Frontal cortex (tissue), 4 donors: ENCODE data around the gene FAM118B. TPM values are rescaled to one million over a fixed set of nuclear protein-coding genes. Genes with fewer than 3 reads are reported as not detected.
A peak's percentile ranks its signal among the peaks of the same experiment; 100 is the strongest.

Source experiments
- DNase-seq, 2 donors: peaks; one replicate each; pipeline ENCODE4 v3.0.0; 2012; ENCODE audit warnings: low spot score in 2 of 2
- FAIRE-seq: peaks from 2 replicates; lab custom pipeline; 2012; peaks lifted over from hg19 to GRCh38; lab: Jason Lieb, UNC
- total RNA-seq: library from RNA; depleted of rRNA; stranded (reverse); fragments of >200 nt; gene quantifications from one replicate; pipeline ENCODE4 v1.2.3, GENCODE V29; 2014
- donor health status: control.
- donor health status: control.
- donor health status: control.

FAM118B gene
- total RNA-seq, 1 donor from 2014 or later = 20.0 TPM

DNA sequence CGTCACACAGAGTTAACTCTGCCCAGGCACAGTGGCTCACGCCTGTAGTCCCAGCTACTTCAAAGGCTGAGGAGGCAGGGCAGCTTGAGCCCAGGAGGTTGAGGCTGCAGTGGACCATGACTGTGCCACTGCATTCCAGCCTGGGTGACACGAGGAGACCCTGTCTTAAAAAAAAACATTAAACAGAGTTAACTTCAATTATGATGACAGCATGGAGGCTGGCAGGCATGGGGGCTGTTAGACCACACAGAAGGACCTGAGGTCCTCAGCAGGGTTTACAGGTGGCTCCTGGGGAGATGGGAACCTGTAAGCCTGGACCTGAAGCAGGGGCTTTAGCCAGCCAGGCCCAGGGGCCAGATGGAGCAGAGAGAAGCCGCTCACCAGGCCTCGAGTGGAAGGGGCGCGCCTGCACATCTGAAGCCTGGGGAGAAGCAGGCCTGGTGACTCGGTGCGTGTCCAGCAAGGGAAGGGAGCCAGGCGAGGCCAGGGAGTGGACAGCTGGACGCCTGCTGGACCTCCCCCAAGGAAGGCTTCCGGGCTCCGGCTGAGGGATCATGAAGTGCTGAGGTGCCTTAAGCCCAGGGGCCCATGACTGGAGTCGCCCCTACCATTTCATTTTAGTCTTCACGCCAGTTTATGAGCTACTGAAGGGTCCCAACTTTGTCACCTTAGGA lies 25.4 kb upstream of the FAM118B start:
- FAIRE-seq (no peak), DNase-seq (no peak)

DNA sequence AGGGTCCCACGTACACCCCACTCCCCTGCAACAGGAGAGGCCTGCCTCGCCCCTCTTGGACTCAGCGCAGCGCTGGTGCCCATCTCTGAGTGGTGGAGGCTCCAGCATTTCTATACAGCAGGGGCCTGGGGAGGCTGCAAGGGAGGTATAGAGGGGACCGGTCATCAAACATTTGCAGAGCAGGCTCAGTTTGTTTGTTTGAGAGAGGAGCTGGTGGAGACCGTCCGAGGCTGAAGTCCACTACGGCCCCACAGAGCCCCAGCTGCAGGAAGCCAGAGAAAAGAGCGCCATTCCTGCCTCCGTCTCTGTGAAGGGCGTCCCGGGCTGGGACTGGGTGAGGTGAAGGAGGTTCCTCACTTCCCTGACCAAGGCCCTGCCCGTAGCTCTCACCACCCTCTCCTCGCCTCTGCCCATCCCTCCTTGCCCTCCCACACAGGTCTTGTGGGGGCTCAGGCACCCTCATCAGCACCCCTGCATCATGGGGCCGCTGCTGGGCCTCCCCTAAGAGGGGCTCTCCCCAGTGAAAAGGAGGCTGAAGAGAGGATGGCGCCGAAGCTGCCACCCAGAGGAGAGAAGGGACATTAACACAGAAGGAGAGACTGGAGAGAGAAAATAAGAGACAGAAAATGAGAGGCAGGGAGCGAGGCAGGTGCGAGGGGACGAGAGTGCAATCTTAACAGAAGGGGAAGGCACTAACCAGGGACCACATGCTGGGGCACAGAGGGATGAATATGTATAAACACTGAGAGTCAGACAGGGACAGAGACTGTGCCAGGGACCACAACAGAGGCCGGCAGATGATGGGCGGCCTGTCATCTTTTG lies 24.7 kb upstream of the FAM118B start:
- no peak for FAIRE-seq
- DNase-seq = no peak

DNA sequence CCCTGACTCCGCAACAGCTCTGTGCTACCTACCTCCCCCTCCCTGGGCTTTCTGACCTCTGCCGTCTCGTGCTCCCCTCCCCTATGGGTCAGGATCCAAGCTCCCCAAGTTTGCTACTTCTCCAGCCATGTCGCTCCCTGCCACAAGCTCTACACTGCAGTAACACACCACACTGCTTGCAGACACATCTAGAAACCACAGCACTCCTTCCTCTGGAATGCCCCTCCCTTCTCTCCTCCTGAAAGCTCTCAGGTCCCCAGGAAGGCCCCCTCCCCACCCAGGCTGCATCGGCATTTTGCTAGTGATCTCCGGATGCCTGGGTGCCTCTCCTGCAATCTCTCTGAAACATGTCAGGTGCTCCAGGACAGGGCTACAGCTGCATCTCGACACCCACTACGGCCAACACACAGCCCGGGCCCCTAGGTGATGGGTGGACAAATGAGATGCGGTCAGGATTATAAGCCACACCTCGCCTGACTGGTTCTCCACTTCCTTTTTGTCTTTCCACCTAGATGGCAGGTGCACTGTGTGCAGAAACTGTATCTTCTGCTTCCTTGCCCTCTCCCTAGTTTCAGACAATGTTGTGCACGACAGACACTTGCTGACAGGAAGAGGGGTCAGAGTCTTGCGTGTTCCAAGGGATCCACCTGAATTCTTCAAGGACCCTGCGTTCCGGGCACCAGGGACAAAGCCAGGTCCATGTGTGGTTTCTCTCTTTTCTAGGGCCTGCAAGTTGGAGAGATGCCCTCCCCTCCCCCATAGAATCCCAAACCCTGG lies 23.1 kb upstream of the FAM118B start:
- no peak for FAIRE-seq
- DNase-seq = no peak

DNA sequence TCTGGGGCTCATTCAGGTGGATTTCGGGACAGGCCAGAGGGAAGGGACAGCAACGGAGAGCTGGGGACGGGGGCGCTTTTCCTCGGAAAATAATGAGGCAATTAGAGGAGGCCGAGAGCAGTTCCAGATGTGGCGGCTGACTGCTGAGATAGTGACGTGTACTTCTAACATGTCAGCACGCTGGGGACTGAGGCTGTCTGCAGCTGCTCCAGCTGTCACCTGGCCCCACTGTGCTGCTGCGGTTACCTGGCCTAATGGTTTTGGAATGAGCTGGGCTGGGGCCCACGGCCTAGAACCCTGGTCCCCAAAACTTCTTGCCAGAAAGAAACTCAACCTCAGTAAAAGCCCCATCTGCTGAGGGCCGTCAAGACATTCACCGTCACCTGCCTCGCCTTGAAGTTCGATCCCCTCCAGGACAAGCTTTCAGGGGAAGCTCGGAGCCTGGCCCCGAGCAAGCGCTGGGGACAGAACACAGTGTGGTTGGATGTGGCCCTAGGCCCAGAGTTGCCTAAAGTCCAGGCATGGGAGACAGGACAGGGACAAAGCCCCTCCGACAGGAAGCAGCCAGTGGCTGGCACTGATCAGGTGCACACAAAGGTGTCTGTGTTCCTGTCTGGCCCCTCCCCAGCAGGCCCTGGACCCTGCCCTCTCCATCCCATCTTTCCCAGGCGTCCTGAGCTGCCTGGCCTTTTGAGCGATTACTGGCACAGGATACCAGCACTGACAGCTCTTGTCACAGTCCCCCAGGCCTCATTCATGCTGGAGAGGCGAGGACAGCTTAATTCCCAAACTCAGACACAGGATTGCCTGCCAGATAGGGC lies 22.3 kb upstream of the FAM118B start:
- FAIRE-seq = no peak
- DNase-seq = no peak

DNA sequence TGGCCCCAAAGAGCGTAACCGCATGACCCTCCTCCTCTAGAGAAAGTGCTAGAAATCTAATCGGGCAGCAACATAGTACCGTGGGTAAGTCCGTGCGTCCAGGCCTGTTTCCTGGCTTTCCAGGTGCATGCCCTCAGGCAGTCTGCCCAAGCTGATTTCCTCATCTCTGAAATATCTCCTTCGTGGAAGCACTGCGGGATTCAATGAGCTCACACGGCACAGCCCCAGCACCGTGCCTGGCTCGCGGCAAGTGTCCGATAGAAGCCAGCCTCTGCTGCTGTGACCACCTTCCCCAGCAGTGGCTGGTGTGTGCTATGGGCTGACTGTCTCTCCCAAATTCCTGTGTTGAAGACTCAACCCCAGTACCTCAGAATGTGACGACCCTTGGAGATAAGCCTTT lies 20.8 kb upstream of the FAM118B start:
- FAIRE-seq (no peak), DNase-seq (no peak)

DNA sequence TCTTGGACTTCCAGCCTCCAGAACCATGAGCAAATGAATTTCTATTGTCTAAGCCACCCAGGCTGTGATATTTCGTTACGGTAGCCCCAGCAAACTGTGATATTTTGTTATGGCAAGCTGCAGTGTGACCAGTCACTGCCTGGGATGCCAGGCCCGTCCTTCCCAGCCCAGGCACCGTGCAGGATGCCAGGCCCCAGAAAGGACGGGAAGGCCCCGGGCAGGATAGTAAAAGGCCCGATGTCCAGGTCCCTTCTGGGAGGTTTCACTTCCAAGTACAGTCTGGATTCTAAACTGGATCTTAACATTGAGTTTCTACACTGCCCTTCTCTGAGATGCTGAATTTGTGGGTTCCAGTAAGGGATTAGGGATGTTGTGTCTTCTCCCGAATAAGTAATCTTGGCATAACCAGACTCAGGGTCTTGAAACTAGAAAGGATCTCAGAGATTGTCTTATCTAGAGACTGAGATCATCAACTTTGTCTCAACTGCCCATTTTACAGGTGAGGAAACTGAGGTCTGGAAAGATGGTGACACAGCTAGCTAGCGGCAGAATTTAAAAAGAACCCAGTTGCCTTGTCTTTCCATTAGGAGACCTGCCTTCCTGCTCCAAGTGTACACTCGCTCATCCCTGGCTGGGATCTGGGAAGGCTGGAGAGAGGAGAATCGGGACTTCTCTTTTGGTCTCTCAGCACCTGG lies 20.1 kb upstream of the FAM118B start:
- DNase-seq (no peak), FAIRE-seq (no peak)

DNA sequence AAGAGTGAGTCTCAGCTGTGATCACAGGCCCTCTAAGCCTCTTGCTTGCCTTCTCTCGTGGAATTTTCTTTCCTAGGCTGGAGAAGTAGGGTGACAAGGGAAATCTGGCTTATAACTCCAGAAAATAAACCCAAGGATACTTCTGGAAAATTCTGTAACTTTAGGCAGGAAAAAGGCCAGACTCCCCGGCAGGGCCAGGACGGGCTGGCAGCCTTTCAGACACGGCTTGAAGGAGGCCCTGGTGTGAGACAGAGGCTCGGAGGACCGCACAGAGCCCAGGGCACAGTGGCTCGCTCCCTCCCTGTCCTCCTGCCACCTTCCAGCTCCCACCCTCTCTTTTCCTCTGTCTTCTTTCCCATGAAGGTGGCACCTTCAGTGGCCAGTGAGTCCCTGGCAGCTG lies 19.2 kb upstream of the FAM118B start:
- DNase-seq = no peak
- no peak for FAIRE-seq

DNA sequence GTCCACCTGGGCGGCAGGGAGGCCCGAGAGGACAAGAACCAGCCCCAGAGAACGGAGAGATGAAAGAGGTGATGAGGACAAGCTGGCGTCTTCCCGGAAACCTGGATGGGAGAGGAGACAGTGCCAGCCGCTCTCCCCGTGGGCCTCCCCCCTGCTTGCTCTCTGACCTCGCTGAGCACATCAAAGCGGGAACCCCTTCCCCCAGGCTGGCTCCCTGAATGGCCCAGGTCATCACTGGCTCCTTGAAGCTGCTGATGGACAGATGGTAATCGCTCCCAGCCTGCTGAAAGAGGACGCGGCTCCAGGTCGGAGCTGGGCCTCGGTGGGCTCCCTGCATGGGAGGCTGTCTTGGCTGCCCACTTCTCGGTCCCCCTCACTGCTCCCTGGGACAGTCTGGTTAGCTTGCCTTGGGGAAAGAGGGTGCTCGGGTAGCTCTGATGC lies 18.5 kb upstream of the FAM118B start:
- no peak for DNase-seq
- no peak for FAIRE-seq

DNA sequence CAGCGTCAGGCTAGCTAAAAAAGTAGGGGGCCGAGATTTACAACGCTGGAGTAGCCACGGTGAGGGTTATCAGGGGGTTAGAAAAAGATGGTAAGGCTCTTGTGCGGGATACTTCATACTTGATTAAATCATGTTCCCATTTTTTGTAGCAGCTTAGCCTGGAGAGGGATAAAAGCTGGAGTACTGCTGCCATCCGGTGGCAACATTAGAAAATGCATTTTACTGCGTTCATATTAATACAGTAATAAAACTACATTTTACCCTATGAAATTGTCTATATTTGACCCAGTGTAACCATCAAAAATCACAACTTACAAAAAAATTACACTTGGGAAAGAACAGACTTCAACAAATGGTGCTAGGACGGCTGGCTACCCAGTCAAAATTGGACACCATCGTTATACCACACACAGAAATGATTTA lies 17.4 kb upstream of the FAM118B start:
- FAIRE-seq (no peak), DNase-seq (peak; percentile 50 to 70)

DNA sequence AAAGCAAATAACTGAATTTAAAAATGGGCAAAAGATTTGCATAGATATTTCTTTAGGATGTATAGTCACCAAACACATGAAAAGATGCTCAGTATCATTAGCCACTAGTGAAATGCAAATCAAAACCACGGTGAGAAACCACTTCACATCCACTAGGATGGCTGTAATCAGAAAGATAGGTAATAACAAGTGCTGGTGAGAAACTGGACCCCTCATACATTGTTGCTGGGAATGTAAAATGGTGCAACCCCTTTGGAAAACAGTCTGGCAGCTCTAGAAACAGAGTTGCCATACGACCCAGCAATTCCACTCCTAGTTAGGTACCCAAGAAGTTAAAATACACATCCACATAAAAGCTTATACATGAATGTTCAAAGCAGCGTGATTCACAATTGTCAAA lies 16.5 kb upstream of the FAM118B start:
- DNase-seq = no peak
- no peak for FAIRE-seq

DNA sequence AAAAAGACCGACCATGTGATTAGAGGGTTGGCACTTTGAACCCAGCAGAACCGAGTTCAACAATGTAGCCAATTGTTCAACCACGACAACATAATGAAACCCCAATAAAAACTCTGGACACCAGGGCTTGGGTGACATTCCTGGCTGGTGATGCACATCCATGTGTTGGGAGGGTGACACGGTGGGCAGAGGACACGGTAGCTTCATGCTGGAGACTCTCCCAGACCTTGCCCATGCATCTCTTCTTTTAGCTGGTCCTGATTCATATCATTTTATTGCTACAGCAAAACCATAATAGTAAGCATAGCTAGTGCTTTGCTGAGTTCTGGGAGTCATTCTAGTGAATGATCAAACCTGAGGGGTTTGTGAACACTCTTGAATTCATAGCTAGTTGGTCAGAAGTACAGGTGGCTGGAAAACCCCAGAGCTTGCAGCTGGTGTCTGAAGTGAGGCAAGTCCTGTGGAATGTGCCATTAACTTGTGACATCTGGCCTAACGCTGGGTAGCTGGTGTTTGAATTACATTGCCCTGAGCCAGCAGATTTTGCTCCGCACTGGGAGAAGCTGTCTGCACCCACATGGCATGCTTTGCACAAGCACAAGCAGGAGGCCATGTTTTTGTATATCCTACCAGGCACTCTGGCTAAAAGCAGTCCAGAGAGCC lies 14.2 kb upstream of the FAM118B start:
- FAIRE-seq (no peak), DNase-seq (no peak)

DNA sequence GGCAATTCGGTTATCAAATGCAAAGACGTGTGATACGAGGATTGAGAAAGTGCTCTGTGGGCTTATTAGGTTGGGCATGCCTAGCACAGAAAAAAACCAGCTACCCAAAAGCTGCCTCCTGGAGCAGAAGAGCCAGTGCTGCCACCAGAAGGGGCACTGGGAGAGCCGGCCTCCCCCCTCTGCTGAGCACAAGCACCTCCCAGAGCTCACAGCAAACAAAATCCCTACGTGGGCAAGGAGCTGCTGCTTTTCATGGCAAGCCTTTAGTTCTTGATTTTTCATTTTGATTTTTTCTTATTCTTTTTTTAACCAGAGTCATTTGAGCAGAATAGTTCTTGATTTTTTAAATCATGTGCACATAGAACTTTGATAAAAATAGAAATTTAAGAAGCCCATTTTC lies 12.9 kb upstream of the FAM118B start:
- DNase-seq (no peak), FAIRE-seq (no peak)

DNA sequence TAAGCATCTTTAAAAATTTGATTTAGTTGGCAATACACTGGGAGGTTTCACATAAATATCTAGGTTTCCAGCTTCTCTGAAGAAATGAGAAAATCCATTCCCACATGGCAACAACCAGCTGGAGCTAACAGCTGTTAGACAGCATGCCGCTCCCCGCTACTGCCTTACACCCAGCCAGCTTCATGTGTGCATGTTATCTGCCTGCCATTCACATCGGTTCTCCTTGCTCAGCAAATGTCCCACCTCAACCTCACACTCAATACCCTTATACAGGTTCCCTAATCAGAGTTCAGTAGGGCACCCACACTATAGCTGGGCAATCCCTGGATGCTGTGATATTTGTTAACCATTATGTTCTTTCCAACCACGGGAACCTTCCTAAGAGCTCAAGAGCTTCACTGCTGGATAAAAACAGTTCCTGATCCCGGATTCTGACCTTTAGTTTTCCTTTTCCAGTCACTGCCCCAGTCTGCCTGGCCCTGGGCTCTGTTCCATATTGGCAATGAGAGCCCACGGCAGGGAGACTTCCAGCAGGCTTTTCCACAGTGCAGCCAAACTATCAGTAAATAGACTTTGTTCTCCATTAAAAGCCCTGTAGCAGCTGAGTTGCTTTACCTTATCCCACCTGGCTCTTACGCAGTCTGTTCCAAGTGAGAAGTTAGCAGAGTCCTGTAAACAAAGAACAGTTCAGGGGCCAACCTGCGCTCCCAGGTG lies 8.8 kb upstream of the FAM118B start:
- no peak for FAIRE-seq
- no peak for DNase-seq

DNA sequence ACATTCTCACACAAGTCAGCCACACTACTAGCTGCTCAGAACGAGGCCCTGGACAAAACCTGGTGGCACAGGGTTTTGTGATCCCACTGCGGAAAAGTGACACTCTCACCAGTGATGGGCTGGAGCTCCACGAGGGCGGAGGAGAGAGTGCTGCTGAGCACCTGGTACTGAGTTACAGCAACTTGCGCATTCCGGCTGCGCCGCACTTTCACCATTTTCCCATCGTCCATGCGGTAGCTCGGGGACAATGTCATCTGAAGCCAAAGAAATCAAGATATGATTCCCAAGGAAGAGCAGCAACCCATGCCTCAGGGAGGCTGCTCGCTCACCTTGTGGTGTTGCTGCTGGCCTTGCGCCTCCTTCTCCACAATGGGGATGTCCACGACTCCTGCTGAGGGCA lies 6.2 kb upstream of the FAM118B start:
- DNase-seq = no peak
- FAIRE-seq = no peak

DNA sequence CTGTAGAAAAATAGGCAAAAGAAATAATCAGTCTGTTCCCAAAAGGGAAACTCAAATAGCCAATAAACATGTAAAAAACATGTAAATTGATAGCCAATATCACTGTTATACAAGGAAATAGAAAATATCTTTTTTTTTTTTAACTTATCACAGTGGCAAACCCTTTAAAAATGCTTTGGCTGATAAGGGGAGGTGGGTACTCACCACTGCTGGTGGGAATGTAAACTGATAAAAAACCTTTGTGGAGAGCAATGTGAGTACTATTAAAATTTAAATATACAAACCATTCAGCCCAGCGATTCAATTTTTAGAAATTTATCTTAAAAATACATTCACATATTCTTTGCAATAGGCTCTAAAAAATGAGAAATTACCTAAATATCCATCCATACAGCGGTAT lies 3.7 kb upstream of the FAM118B start:
- no peak for FAIRE-seq
- no peak for DNase-seq

DNA sequence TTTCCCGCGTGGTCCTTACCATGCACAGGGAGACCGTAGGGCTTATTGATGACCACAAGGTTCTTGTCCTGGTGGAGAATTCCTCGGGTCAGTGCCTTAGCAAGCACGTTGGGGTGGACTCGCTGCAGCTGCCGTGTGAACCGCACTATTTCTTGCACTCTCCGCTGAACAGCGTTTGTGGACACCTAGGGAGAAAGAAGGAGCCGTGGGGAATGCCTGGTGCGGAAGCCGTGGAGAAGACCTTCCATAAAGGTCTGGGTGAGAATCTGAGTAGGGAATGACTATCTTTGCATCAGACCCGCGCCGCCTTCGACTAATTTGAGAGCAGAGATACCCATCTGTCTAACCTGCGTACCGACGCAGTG lies 729 bp upstream of the FAM118B start:
- FAIRE-seq (no peak), DNase-seq (no peak)

DNA sequence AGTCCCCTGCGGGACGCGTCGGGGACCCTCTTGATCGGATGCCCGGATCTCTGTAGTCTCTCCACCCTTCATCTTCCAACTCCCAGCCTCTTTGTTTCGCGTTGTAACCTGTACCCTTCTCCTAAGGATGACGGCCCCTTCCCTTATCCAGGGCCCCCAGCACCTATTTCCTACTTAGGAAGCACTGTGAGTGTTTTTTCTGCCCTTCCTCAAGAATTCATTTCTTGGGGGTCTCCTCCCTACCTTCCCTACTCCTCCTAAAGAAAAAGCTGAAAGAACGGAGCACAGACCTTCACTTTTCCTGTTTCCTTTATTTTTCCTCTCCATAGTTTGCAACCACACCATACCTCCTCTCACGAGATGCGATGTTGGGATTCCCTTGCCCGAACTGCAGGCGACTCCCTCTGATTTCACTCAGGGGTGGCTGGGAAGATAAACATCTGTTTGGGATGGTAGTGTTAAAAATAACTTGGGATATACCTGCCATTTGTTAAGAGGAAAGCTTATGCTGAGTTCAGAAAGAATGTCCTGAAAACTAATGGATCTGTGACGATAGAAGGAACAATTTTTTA lies 593 bp downstream of the FAM118B start:
- no peak for FAIRE-seq
- DNase-seq = no peak

DNA sequence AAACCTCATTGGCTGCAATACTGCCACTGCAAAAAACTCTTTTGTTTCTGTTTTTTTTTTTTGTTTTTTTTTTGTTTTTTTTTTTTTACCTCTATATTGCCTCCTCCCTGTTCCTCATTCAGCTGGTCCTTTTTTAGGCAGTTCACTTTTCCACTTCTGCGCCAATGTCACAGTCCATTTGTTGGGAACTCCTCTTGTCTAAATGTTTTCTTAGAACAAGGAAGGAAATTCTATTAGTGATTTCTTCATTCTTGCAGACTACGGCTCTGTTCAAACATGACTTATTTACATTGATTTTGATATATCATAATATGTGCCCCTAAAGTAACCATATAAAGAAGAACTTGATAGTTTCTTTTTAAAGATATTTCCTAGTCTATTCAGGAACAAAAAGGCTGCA lies 2.9 kb downstream of the FAM118B start:
- DNase-seq (no peak), FAIRE-seq (no peak)
